SK-N-SH treated with all-trans-retinoic acid at 6 μM for 48 hours (cell line): ENCODE results near the gene MTARC2.

Experiments
- BACH2 ChIP-seq: fragments of 250-450 bp; sonication (Bioruptor Pico); IDR thresholded peaks from 2 replicates; pipeline ENCODE4 v1.9.0; 2021; ENCODE audit warnings: mild to moderate bottlenecking, borderline replicate concordance
- CREB5 ChIP-seq: fragments of 250-450 bp; sonication (Bioruptor Pico); IDR thresholded peaks from 2 replicates; pipeline ENCODE4 v1.5.1; 2020; ENCODE audit warnings: low read depth, mild to moderate bottlenecking, moderate library complexity
- RARB ChIP-seq: fragments of 250-450 bp; sonication (Bioruptor Pico); IDR thresholded peaks from 2 replicates; pipeline ENCODE4 v1.8.0; 2021; ENCODE audit warnings: mild to moderate bottlenecking, moderate library complexity
- TCF4 ChIP-seq: fragments of 250-450 bp; sonication (Bioruptor Pico); IDR thresholded peaks from 2 replicates; pipeline ENCODE4 v1.8.0; 2021; ENCODE audit warnings: mild to moderate bottlenecking, moderate library complexity, borderline replicate concordance
- ZFP30 ChIP-seq: fragments of 450-650 bp; formaldehyde crosslinking; IDR thresholded peaks from 2 replicates; pipeline ENCODE4 v1.5.0; 2022; ENCODE audit warnings: mild to moderate bottlenecking, moderate library complexity

DNA sequence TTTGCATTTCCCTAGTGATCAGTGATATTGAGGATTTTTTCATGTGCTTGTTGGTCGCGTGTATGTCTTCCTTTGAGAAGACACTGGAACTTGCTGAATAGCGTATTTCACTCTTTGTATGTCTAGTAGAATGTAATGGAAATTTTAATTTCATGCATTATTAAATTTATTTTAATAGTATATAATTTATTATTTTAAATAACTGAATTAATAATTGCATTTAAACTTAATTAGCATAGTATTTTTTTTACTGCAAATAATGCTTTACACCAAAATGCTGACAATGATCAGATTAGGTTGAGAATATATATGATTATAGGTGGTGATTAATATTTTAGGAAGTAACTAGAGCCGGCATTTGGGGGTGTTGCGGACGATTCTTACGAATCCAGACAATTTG lies 28.1 kb downstream of the MTARC2 start:
- TF ChIP-seq RARB (no peak), CREB5 (CRISPR knock-in tag) (no peak), ZFP30 (CRISPR knock-in tag) (no peak), TCF4 (CRISPR knock-in tag) (no peak), BACH2 (no peak)
